ENCODE results near the gene DHX16. TPM values are rescaled to one million over a fixed set of nuclear protein-coding genes. Genes with fewer than 3 reads are reported as not detected.

The DHX16 gene
- total and polyA plus RNA-seq, 9 of the 15 experiments (the other 6 are each of a cell fraction or from before 2014, with no cell fraction given) = 14.6 to 66.1 (median 47.5) TPM

DNA sequence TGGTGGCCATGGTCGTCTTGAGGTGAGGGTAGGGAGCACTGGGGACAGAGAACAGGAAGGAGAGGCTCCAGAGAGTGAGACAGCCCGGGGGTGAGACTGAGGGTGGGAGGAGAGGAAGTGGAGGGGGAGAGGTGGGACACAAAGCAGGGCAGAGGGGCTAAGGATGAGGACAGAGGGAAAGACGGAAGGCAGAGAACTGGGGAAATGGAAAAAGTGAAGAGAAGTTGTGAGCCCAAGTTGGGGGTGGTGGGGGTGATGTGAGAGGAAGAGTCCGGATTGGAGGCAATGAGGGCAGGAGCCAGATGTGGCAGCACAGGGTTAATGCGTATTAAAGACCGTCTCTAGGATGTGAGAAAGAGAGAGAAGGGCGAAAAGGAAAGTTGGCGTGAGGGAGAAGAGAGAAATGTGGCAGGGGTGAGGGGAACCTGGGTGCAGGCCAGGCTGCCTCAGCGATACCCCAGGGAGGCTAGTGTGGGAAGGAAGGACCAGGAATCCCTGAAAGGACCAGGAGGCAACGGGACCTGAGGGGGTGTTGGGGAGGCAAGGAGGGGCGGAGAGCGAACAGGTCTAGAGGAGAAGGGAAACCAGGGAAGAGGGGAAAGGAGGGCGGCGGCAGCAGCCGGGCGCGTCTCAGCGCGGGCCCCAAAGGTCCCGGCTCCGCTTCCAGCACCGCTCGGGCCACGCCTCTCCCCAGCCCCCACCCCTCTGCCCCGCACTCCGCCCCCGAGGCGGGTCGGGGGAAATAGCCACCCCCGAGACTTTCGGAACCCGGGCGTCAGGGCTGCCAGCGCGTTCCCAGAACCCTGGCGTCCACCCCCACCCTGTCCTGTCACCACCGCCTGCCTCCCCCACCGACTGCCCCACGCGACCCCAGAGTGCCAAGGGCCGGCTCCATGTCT is 13.5 kb upstream of the DHX16 start, which contains the start of gene PPP1R18 (continued):
- TF ChIP-seq, protein P1, sequence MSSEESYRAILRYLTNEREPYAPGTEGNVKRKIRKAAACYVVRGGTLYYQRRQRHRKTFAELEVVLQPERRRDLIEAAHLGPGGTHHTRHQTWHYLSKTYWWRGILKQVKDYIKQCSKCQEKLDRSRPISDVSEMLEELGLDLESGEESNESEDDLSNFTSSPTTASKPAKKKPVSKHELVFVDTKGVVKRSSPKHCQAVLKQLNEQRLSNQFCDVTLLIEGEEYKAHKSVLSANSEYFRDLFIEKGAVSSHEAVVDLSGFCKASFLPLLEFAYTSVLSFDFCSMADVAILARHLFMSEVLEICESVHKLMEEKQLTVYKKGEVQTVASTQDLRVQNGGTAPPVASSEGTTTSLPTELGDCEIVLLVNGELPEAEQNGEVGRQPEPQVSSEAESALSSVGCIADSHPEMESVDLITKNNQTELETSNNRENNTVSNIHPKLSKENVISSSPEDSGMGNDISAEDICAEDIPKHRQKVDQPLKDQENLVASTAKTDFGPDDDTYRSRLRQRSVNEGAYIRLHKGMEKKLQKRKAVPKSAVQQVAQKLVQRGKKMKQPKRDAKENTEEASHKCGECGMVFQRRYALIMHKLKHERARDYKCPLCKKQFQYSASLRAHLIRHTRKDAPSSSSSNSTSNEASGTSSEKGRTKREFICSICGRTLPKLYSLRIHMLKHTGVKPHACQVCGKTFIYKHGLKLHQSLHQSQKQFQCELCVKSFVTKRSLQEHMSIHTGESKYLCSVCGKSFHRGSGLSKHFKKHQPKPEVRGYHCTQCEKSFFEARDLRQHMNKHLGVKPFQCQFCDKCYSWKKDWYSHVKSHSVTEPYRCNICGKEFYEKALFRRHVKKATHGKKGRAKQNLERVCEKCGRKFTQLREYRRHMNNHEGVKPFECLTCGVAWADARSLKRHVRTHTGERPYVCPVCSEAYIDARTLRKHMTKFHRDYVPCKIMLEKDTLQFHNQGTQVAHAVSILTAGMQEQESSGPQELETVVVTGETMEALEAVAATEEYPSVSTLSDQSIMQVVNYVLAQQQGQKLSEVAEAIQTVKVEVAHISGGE (CRISPR knock-in tag; IDR thresholded peaks at IDR 0.05) = peak in 1 of 3 experiments; percentile 59; a peak in 2 of 6 replicates
- TF ChIP-seq HCFC1 (IDR thresholded peaks at IDR 0.05; ENCODE audit: low read depth, low read length) (no peak), TEAD4 (IDR thresholded peaks at IDR 0.05; ENCODE audit: low read length) (no peak), TEAD4 (CRISPR knock-in tag; IDR thresholded peaks at IDR 0.05; ENCODE audit: borderline replicate concordance) (0 out of 2 replicates have a peak, but pooled peaks have one; percentile 11), CC2D1A (IDR thresholded peaks at IDR 0.05) (0 out of 2 replicates have a peak, but pooled peaks have one; percentile 27), XRCC4 (IDR thresholded peaks at IDR 0.05; ENCODE audit: extremely low read depth, insufficient read depth, insufficient read length) (no peak), OTX1 (CRISPR knock-in tag; IDR thresholded peaks at IDR 0.05) (peak; percentile 46), ZBED1 (IDR thresholded peaks at IDR 0.05) (0 out of 2 replicates have a peak, but pooled peaks have one; percentile 45), GABPB1 (CRISPR knock-in tag; IDR thresholded peaks at IDR 0.05) (no peak), FOS (IDR thresholded peaks at IDR 0.05; ENCODE audit: extremely low read depth, insufficient read length) (no peak), TCFL5 (CRISPR knock-in tag; conservative IDR thresholded peaks at IDR 0.05) (no peak), TEAD1 (CRISPR knock-in tag; IDR thresholded peaks at IDR 0.05) (peak in 1 of 2 experiments; percentile 40; a peak in 1 of 4 replicates)
- TF ChIP-seq, protein P2, sequence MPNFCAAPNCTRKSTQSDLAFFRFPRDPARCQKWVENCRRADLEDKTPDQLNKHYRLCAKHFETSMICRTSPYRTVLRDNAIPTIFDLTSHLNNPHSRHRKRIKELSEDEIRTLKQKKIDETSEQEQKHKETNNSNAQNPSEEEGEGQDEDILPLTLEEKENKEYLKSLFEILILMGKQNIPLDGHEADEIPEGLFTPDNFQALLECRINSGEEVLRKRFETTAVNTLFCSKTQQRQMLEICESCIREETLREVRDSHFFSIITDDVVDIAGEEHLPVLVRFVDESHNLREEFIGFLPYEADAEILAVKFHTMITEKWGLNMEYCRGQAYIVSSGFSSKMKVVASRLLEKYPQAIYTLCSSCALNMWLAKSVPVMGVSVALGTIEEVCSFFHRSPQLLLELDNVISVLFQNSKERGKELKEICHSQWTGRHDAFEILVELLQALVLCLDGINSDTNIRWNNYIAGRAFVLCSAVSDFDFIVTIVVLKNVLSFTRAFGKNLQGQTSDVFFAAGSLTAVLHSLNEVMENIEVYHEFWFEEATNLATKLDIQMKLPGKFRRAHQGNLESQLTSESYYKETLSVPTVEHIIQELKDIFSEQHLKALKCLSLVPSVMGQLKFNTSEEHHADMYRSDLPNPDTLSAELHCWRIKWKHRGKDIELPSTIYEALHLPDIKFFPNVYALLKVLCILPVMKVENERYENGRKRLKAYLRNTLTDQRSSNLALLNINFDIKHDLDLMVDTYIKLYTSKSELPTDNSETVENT (CRISPR knock-in tag; IDR thresholded peaks at IDR 0.05) = no peak
- TF ChIP-seq, protein P3, sequence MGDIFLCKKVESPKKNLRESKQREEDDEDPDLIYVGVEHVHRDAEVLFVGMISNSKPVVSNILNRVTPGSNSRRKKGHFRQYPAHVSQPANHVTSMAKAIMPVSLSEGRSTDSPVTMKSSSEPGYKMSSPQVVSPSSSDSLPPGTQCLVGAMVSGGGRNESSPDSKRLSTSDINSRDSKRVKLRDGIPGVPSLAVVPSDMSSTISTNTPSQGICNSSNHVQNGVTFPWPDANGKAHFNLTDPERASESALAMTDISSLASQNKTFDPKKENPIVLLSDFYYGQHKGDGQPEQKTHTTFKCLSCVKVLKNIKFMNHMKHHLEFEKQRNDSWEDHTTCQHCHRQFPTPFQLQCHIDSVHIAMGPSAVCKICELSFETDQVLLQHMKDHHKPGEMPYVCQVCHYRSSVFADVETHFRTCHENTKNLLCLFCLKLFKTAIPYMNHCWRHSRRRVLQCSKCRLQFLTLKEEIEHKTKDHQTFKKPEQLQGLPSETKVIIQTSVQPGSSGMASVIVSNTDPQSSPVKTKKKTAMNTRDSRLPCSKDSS (IDR thresholded peaks at IDR 0.05; ENCODE audit: low read depth, partially characterized antibody) = peak; percentile 63
- TF ChIP-seq, protein P4, sequence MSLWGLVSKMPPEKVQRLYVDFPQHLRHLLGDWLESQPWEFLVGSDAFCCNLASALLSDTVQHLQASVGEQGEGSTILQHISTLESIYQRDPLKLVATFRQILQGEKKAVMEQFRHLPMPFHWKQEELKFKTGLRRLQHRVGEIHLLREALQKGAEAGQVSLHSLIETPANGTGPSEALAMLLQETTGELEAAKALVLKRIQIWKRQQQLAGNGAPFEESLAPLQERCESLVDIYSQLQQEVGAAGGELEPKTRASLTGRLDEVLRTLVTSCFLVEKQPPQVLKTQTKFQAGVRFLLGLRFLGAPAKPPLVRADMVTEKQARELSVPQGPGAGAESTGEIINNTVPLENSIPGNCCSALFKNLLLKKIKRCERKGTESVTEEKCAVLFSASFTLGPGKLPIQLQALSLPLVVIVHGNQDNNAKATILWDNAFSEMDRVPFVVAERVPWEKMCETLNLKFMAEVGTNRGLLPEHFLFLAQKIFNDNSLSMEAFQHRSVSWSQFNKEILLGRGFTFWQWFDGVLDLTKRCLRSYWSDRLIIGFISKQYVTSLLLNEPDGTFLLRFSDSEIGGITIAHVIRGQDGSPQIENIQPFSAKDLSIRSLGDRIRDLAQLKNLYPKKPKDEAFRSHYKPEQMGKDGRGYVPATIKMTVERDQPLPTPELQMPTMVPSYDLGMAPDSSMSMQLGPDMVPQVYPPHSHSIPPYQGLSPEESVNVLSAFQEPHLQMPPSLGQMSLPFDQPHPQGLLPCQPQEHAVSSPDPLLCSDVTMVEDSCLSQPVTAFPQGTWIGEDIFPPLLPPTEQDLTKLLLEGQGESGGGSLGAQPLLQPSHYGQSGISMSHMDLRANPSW (CRISPR knock-in tag; IDR thresholded peaks at IDR 0.05) = no peak

Measured in K562 (cell line).